A673 (cell line): ENCODE results near the gene DDC. TPM values are rescaled to one million over a fixed set of nuclear protein-coding genes. Genes with fewer than 3 reads are reported as not detected.

ENCODE experiments used
- BruUV-seq: library from RNA; stranded (reverse); fragments of 400-500 nt; replicated peaks from 2 replicates; lab custom pipeline; 2021; lab: Mats Ljungman, UMichigan
- CTCF ChIA-PET: fragments of 300-600 bp; sonication (Branson Sonifier 250); formaldehyde crosslinking; loops from one replicate; lab custom pipeline; 2022; ENCODE audit warnings: antibody characterized with exemption; lab: Charles Lee
- POLR2A ChIA-PET: fragments of 300-600 bp; sonication (Branson Sonifier 250); formaldehyde crosslinking; loops from one replicate; lab custom pipeline; 2022; ENCODE audit warnings: antibody characterized with exemption; ENCODE audit not compliant: low non-redundant PET; lab: Charles Lee
- DNase-seq: peaks from one replicate; pipeline ENCODE4 v3.0.0-alpha.2; 2015; ENCODE audit warnings: low spot score
- H3K27ac ChIP-seq: fragments of 200-600 bp; sonication (generic); 2 replicates; pipeline ENCODE4 v1.5.1; 2016; ENCODE audit warnings: mixed run types, low read depth, mild to moderate bottlenecking, mixed read lengths, antibody characterized with exemption, low read length; ENCODE audit not compliant: poor library complexity, severe bottlenecking
- H3K27me3 ChIP-seq: fragments of 200-600 bp; sonication (generic); replicated peaks from 2 replicates; pipeline ENCODE4 v1.6.1; 2017; ENCODE audit warnings: mixed run types, low read depth, mild to moderate bottlenecking, mixed read lengths, antibody characterized with exemption, low read length; ENCODE audit not compliant: insufficient read depth, poor library complexity
- H3K36me3 ChIP-seq: fragments of 200-600 bp; sonication (generic); 2 replicates; pipeline ENCODE4 v1.6.1; 2016; ENCODE audit warnings: mixed run types, mild to moderate bottlenecking, mixed read lengths, antibody characterized with exemption, low read length; ENCODE audit not compliant: insufficient read depth, poor library complexity, severe bottlenecking
- H3K4me1 ChIP-seq: fragments of 200-600 bp; sonication (generic); 2 replicates; pipeline ENCODE4 v1.6.1; 2017; ENCODE audit warnings: mixed run types, mild to moderate bottlenecking, mixed read lengths, antibody characterized with exemption, low read length; ENCODE audit not compliant: insufficient read depth, poor library complexity, severe bottlenecking
- H3K4me3 ChIP-seq: fragments of 200-600 bp; sonication (generic); 2 replicates; pipeline ENCODE4 v1.5.1; 2016; ENCODE audit warnings: low read depth, mixed run types, mild to moderate bottlenecking, mixed read lengths, low read length; ENCODE audit not compliant: poor library complexity, severe bottlenecking
- H3K9me3 ChIP-seq: fragments of 200-600 bp; sonication (generic); 2 replicates; pipeline ENCODE4 v1.6.1; 2016; ENCODE audit warnings: mixed run types, low read depth, mild to moderate bottlenecking, mixed read lengths, antibody characterized with exemption, low read length; ENCODE audit not compliant: poor library complexity, severe bottlenecking
- CTCF ChIP-seq: fragments of 300-800, 200-600 bp; sonication (generic); conservative IDR thresholded peaks from 2 replicates; pipeline ENCODE4 v1.5.1; 2017; ENCODE audit warnings: low read depth, mild to moderate bottlenecking, antibody characterized with exemption, low read length, moderate library complexity, mixed read lengths
- EZH2 ChIP-seq: fragments of 200-600 bp; sonication (generic); IDR thresholded peaks from 2 replicates; pipeline ENCODE4 v1.6.1; 2017; ENCODE audit warnings: borderline replicate concordance, low read depth, mild to moderate bottlenecking, mixed read lengths, antibody characterized with exemption, low read length; ENCODE audit not compliant: poor library complexity, severe bottlenecking
- intact Hi-C: fragments of 100-400 bp; cut with micrococcal nuclease; formaldehyde crosslinking; loops from one replicate; pipeline ENCODE4 v1.10.0; 2022; ENCODE audit not compliant: unreplicated experiment
- total RNA-seq: library from RNA; stranded (reverse); gene quantifications from 2 replicates; pipeline ENCODE4 v1.2.3, GENCODE V29; 2021

Gene DDC
- total RNA-seq, 1 experiment from 2014 or later: not detected

DNA sequence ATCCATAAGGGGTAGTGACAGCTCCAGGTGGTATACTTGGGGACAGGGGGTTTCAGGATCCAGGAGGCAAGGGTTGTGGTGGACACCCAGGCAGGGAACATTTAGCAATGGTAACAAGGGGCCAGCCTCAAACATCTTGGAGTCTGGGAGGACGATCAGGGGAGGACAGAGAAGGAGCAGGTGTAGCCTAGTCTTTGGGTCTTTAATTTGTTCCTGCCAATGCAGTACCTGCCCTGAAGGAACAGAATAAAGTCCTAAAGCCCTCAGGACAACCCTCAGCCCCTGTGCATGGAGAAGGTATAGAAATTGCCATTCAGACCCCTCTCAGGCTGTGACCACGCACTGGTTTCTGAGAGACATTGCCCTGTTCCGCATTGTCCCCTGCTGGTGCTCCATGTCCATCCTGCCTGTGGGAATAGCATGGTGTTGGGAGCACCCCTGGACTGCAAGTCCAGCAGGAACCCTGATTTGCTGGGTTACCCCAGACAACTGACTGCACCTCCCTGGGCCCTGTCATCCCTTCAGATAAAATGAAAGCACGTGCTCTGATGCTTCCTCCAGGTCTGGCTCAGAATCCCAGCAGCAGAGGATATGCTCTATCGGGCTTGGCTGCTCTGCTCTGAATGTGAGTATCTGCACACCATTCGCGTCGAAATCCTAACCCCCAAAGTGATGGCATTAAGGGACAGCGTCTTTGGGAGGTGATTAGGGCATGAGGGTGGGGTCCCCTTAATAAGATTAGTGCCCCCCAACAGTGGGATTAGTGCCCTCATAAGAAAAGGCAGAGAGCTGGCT is 24.2 kb downstream of the DDC start:
- DNase-seq: no peak
- no peaks in the 10 kb centered on the region for H3K27me3 ChIP-seq
- H3K9me3 ChIP-seq: no peaks in the 10 kb centered on the region
- ChIA-PET CTCF (no interaction called here), POLR2A (no interaction called here)
- no TSS peak for BruUV-seq
- H3K4me3 ChIP-seq: no peak overlapping the region
- H3K4me1 ChIP-seq: no peaks in the 10 kb centered on the region
- intact Hi-C loops: no loop called here
- H3K27ac ChIP-seq: no peak overlapping the region
- TF ChIP-seq EZH2: no peak
- no peak for TF ChIP-seq CTCF
- no peaks in the 10 kb centered on the region for H3K36me3 ChIP-seq

DNA sequence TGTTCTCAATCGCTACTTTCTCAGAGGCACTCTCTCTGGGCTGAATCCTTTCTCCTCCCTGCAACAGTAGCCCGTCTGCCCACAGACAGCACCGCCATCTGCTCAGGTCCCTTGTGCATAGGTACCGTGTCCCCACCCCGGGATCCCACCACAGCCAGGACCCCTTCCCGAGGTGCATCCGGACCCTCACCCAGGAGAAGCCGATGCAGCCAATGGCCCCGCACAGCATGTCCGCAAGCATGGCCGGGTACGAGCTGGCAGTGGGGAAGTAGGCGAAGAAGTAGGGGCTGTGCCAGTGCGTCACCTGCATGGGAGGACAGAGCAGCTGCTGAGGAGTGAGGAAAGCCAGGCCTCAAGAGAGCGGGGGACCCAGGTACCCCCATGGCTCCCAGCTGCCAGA is 25.5 kb downstream of the DDC start:
- Histone ChIP-seq H3K4me1 (no peaks in the 10 kb centered on the region), H3K27ac (no peak overlapping the region), H3K27me3 (no peaks in the 10 kb centered on the region), H3K36me3 (no peaks in the 10 kb centered on the region), H3K9me3 (no peaks in the 10 kb centered on the region), H3K4me3 (no peak overlapping the region)
- TF ChIP-seq CTCF (no peak), EZH2 (no peak)
- no TSS peak for BruUV-seq
- ChIA-PET POLR2A (no interaction called here), CTCF (no interaction called here)
- intact Hi-C loops: no loop called here
- no peak for DNase-seq

DNA sequence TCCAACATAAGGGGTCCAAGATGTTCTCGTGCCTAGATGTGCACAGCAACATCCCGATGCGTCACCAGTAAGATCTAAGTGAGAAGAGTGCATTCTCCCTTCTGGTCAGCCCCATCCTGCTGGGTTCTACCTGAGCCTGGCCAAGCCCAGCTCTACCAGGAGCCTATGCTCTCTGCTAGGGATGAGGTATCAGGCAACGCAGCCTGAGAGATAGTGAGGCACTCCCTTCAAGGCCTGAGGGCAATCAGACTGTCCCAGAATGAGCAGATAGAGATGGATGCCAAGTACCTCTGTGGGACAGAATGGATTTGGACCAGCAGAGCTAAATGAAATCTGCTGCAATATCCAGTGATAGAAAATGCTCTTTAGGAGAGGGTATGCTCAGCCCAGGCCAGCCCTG is 26.7 kb downstream of the DDC start:
- H3K4me3 ChIP-seq: no peak overlapping the region
- TF ChIP-seq CTCF (no peak), EZH2 (no peak)
- H3K4me1 ChIP-seq: no peaks in the 10 kb centered on the region
- H3K27ac ChIP-seq: no peak overlapping the region
- intact Hi-C loops: no loop called here
- no peaks in the 10 kb centered on the region for H3K27me3 ChIP-seq
- no TSS peak for BruUV-seq
- no peaks in the 10 kb centered on the region for H3K9me3 ChIP-seq
- DNase-seq: no peak
- ChIA-PET POLR2A (no interaction called here), CTCF (no interaction called here)
- no peaks in the 10 kb centered on the region for H3K36me3 ChIP-seq
